Coronary artery (tissue), 2 donors: ENCODE data around the gene TRIM29.

Source experiments
- DNase-seq: peaks from one replicate; pipeline ENCODE4 v3.0.0-alpha.2; 2017; ENCODE audit warnings: low spot score
- H3K27ac ChIP-seq, 2 donors: fragments of 200-600 bp; sonication (generic); one replicate each; pipeline ENCODE4 v1.5.1; 2016 to 2019
- H3K4me3 ChIP-seq: fragments of 200-600 bp; sonication (generic); 2 replicates; pipeline ENCODE4 v1.5.1; 2016; ENCODE audit warnings: mild to moderate bottlenecking, moderate library complexity
- CTCF ChIP-seq: fragments of 200-600 bp; sonication (generic); IDR thresholded peaks from one replicate; pipeline ENCODE4 v1.5.1; 2019; ENCODE audit warnings: antibody characterized with exemption

Gene TRIM29

GRCh38 chr11:120102050-120102863, 35.7 kb downstream of the TRIM29 start:
- Histone ChIP-seq H3K4me3 (no peak overlapping the region), H3K27ac (no peak overlapping the region)
- no peak for TF ChIP-seq CTCF
- no peak for DNase-seq

- Histone ChIP-seq H3K4me3 (no peak overlapping the region), H3K27ac (no peak overlapping the region)
- no peak for TF ChIP-seq CTCF
- DNase-seq = no peak
Observed at GRCh38 chr11:120098503-120099020, 39.4 kb downstream of the TRIM29 start.

GRCh38 chr11:120097721-120098385, 40.1 kb downstream of the TRIM29 start:
- TF ChIP-seq CTCF = no peak
- DNase-seq = no peak
- no peak overlapping the region for H3K27ac ChIP-seq

GRCh38 chr11:120096369-120097191, 41.3 kb downstream of the TRIM29 start:
- DNase-seq = no peak
- no peak overlapping the region for H3K4me3 ChIP-seq
- no peak overlapping the region for H3K27ac ChIP-seq
- no peak for TF ChIP-seq CTCF

More at GRCh38 chr11:120097721-120098385, 40.1 kb downstream of the TRIM29 start:
- no peak overlapping the region for H3K4me3 ChIP-seq

GRCh38 chr11:120095516-120095915, 42.4 kb downstream of the TRIM29 start:
- no peak for DNase-seq

GRCh38 chr11:120091701-120092100, 46.2 kb downstream of the TRIM29 start:
- no peak overlapping the region for H3K4me3 ChIP-seq
- DNase-seq = no peak
- H3K27ac ChIP-seq = no peak overlapping the region
- TF ChIP-seq CTCF = no peak

More at GRCh38 chr11:120095516-120095915, 42.4 kb downstream of the TRIM29 start:
- H3K4me3 ChIP-seq = no peak overlapping the region
- no peak overlapping the region for H3K27ac ChIP-seq
- TF ChIP-seq CTCF = no peak
